HUES64 (cell line): ENCODE data around the gene FAM9C.
"Not testable (repeated sequence)": the region's sequence is repeated elsewhere in the genome, so short reads cannot be mapped to it uniquely, and the experiment has no call there.

Experiments used
- H3K27ac ChIP-seq: 2 replicates; pipeline ENCODE4 v1.7.0; 2013; ENCODE audit warnings: low read depth, low read length, inconsistent platforms
- H3K27me3 ChIP-seq: 2 replicates; pipeline ENCODE4 v1.6.1; 2013; ENCODE audit warnings: mild to moderate bottlenecking, low read length; ENCODE audit not compliant: insufficient read depth
- H3K36me3 ChIP-seq: 2 replicates; pipeline ENCODE4 v1.6.1; 2013; ENCODE audit warnings: mild to moderate bottlenecking, low read length; ENCODE audit not compliant: insufficient read depth
- H3K4me1 ChIP-seq: 2 replicates; pipeline ENCODE4 v1.6.1; 2013; ENCODE audit warnings: mild to moderate bottlenecking, low read length, moderate library complexity; ENCODE audit not compliant: insufficient read depth
- H3K4me3 ChIP-seq: 2 replicates; pipeline ENCODE4 v1.5.1; 2013; ENCODE audit warnings: mild to moderate bottlenecking, low read length, moderate library complexity
- H3K9ac ChIP-seq: 2 replicates; pipeline ENCODE4 v1.6.1; 2013; ENCODE audit warnings: mild to moderate bottlenecking, low read depth, low read length
- H3K9me3 ChIP-seq: 2 replicates; pipeline ENCODE4 v1.6.1; 2013; ENCODE audit warnings: low read depth, low read length; ENCODE audit not compliant: insufficient read depth
- WGBS: fragments of 150-250, 120-280 bp; methylation state at CpG from one replicate; pipeline ENCODE4 v1.1.7; 2013; ENCODE audit warnings: missing lambda C conversion rate; 5-methylcytosine and 5-hydroxymethylcytosine counted together

Gene FAM9C

DNA sequence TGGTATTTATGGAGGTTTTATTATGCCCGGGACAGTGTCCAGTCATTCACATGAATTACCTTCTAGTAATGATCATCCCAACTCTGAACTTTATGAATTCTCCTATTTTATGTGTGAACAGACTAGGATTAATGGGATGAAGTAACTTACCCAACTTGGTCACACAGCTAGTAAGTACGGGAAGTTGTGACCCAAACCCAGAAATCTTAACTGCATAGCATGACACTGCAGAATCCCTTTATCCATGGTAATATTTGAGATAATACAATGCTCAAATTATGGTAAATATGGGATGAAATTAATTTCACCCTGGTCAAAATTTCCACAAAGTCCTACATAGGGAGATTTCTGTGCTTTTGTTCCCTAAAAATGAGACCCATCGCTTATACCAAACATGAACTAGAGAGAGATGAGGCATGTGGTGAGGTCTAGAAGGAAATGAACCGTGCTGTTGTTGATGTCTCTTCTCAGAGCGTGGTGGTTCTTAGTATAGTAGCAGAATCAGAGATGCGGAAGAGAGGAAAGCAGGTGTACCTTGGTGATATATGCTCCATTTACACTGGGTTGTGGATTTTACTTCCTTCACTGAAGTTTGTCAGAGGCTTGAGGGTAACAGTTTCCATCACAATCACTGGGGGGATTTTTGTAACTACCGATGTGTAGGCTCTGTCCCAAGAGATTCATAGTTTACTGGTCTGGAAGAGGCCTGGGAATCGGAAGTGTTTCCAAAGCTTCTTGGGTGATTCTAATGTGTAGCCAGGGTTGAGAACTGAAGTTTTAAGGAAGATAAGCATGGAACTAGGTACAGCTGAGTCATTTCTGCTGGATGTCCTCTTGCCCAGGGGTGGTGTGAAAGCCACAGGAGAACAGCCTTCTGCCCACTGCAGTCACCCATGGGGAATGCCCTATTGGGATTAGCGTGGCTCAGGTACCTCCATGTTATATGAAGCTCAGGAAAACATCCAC, 30.2 kb upstream of the FAM9C start:
- H3K36me3 ChIP-seq = no peaks in the 10 kb centered on the region
- 0 out of 2 replicates have a peak, but pooled peaks cover 3% of the 10 kb centered on the region for H3K4me1 ChIP-seq
- no peaks in the 10 kb centered on the region for H3K27me3 ChIP-seq
- H3K27ac ChIP-seq = no peak overlapping the region
- 93% methylated on average over 6 of the region's 9 CpGs for WGBS
- no peak overlapping the region for H3K9ac ChIP-seq
- no peaks in the 10 kb centered on the region for H3K9me3 ChIP-seq
- H3K4me3 ChIP-seq = no peak overlapping the region

DNA sequence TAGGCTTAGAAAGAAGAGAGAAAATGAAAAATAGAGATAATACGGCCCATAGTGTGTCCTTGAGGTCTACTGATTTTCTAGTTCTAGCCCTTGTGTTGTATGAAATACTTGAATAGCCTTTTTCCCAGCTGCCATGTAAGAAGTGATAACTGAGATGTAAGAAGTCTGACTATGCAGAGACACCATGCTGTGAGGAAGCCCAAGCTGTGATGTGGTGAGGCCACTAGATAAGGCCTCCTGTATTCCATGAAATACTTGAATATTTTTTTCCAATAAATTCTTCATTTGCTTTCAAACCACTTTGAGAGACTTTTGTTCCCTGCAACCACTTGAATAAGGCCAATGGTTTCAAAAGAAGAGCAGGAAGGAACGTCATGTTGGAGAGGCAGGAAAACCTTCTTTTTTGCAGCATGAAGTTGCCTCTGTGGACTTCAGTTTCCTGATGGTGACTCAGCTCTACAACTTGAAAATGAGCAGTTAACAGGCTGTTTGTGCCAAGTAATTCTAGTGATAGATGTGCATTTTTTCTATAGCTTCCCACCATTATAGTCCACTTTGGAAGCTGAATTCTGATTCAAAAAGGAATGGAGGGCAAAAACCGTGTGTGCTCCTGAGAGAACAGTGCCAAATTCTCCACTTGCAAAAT, 25.5 kb upstream of the FAM9C start:
- no peaks in the 10 kb centered on the region for H3K4me1 ChIP-seq
- no peaks in the 10 kb centered on the region for H3K27me3 ChIP-seq
- no peak overlapping the region for H3K4me3 ChIP-seq
- no peaks in the 10 kb centered on the region for H3K9me3 ChIP-seq
- H3K9ac ChIP-seq = no peak overlapping the region
- H3K36me3 ChIP-seq = no peaks in the 10 kb centered on the region
- WGBS = 88% methylated on average over 2 of the region's 3 CpGs
- no peak overlapping the region for H3K27ac ChIP-seq

DNA sequence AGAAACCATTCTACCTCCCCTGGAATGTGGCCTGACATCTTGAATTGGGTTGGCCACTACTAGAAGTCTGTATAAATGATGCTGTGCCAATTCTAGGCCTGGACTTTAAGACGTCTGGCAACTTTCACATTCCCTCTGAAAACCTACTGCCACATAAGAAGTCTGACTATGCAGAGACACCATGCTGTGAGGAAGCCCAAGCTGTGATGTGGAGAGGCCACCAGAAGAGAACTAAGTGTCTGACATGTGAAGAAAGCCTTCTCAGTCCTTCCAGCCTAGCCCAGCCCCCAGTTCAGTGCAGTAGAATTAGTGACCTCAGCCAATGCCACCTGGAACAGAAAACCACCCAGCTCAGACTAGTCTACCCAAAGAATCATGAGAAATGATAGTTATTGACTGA, 24.2 kb upstream of the FAM9C start:
- H3K4me1 ChIP-seq = no peaks in the 10 kb centered on the region
- no peaks in the 10 kb centered on the region for H3K27me3 ChIP-seq
- no CpG with 5 or more reads among the region's 1 CpG for WGBS
- no peak overlapping the region for H3K9ac ChIP-seq
- no peaks in the 10 kb centered on the region for H3K9me3 ChIP-seq
- H3K36me3 ChIP-seq = no peaks in the 10 kb centered on the region
- no peak overlapping the region for H3K27ac ChIP-seq
- H3K4me3 ChIP-seq = no peak overlapping the region

DNA sequence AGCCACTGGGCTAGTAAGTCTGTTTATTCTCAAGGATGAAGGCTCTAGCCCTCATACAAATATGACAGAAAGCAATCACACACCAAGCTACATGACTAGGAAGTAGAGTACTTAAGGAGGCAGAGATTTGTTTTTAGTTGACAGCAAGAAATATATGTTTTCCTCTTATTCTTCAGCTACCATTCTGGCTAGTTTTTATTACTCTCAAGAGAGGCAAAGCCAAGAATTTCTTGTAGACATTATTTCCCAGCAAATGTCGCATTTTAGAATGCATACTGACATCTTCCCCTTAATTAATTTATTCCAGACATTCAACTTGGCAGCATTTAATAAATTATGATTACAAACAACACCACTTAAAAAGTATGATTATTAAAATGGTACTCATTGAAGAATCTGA, 23.4 kb upstream of the FAM9C start:
- H3K9ac ChIP-seq = no peak overlapping the region
- H3K9me3 ChIP-seq = no peaks in the 10 kb centered on the region
- H3K27me3 ChIP-seq = no peaks in the 10 kb centered on the region
- H3K27ac ChIP-seq = no peak overlapping the region
- H3K36me3 ChIP-seq = no peaks in the 10 kb centered on the region
- no peaks in the 10 kb centered on the region for H3K4me1 ChIP-seq
- WGBS = 82% methylated on average over 1 of the region's 1 CpG
- H3K4me3 ChIP-seq = no peak overlapping the region

DNA sequence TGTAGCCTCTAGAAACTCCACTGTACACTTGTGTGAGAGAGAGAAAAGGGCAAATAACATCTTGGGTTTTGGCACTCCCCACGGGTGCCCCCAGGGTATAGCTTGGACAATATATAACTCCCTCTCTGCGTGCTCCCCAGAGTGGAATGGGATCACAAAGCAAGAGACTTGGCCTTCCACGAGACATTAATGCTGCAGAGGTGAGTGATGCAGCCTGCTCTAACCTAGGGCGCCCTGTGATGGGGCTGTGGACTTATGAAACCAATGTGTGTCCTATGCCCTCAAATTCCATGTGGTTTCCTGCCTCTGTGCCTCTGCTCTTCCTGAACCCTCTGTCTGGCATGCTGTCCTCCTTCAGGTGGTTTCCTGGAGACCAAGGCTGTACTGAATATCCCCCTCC, 22.0 kb upstream of the FAM9C start:
- WGBS = 95% methylated on average over 4 of the region's 4 CpGs
- Histone ChIP-seq H3K9me3 (no peaks in the 10 kb centered on the region; the same call in 1 of the 2 replicates), H3K27me3 (no peaks in the 10 kb centered on the region), H3K4me1 (no peaks in the 10 kb centered on the region), H3K36me3 (no peaks in the 10 kb centered on the region), H3K9ac (no peak overlapping the region), H3K27ac (no peak overlapping the region), H3K4me3 (no peak overlapping the region)

DNA sequence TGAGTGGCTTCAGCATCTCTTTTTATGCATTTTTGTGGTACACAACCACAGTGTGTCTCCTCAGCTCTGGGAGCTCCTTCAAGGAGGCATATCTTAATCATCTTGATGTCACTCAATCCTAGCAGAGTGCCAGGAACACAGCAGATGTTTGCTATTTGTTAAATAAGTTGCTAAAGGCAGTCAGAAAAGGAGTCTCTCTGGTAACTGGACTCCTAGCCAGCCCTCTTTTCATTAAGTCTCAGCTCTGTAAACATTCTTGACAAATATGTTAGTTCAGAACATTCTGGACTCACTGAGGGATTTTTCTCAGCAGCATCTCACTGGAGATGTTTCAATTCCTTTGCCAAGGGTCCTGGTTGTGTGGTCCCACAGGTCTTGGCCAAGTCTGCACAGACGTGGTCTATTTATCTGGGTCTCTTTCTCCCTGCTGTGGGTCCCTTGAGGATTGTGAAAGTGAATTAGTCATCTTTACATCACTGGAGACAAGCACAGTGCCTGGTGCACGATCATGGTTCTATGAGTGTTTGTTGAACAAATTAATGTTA, 20.3 kb upstream of the FAM9C start:
- H3K27me3 ChIP-seq = no peaks in the 10 kb centered on the region
- no peak overlapping the region for H3K27ac ChIP-seq
- H3K4me1 ChIP-seq = no peaks in the 10 kb centered on the region
- no peak overlapping the region for H3K9ac ChIP-seq
- no peaks in the 10 kb centered on the region for H3K36me3 ChIP-seq
- 100% methylated on average over 1 of the region's 2 CpGs for WGBS
- no peaks in the 10 kb centered on the region; the same call in 1 of the 2 replicates for H3K9me3 ChIP-seq
- H3K4me3 ChIP-seq = no peak overlapping the region

DNA sequence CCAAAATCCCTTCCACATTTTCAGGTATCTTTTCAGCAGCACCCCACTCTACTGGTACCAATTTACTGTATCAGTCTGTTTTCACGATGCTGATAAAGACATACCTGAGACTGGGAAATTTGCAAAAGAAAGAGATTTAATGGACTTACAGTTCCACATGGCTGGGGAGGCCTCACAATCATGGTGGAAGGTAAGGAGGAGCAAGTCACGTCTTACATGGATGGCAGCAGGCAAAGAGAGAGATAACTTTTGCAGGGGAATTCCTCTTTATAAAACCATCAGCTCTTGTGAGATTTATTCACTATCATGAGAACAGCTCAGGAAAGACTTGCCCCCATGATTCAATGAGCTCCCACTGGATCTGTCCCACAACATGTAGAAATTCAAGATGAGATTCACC, 18.7 kb upstream of the FAM9C start:
- H3K36me3 ChIP-seq, H3K9ac ChIP-seq, H3K4me1 ChIP-seq, H3K9me3 ChIP-seq, H3K27me3 ChIP-seq, H3K27ac ChIP-seq, H3K4me3 ChIP-seq: not testable (repeated sequence)
- WGBS = 96% methylated on average over 2 of the region's 2 CpGs

DNA sequence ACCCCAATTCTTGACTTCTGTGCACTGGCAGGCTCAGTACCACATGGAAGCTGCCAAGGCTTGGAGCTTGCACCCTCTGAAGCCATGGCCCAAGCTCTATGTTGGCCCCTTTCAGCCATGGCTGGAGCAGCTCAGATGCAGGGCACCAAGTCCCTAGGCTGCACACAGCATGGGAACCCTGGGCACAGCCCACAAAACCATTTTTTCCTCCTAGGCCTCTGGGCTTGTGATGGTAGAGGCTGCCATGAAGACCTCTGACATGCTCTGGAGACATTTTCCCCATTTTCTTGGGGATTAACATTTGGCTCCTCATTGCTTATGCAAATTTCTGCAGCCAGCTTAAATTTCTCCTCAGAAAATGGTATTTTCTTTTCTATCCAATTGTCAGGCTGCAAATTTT, 17.9 kb upstream of the FAM9C start:
- not testable (repeated sequence) for H3K27me3 ChIP-seq, H3K36me3 ChIP-seq, H3K9me3 ChIP-seq, H3K4me3 ChIP-seq, H3K27ac ChIP-seq, H3K4me1 ChIP-seq, H3K9ac ChIP-seq

DNA sequence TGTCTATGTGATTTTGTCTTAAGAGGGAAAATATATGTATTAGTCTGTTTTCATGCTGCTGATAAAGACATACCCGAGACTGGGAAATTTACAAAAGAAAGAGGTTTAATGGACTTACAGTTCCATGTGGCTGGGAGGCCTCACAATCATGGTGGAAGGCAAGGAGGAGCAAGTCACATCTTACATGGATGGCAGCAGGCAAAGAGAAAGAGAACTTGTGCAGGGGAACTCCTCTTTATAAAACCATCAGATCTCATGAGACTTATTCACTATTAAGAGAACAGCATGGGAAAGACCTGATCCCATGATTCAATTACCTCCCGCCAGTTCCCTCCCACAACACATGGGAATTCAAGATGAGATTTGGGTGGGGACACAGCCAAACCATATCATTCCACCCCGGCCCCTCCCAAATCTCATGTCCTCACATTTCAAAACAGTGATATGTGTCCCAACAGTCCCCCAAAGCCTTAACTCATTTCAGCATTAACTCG, 16.8 kb upstream of the FAM9C start:
- H3K4me1 ChIP-seq, H3K36me3 ChIP-seq, H3K4me3 ChIP-seq, H3K27ac ChIP-seq, H3K9me3 ChIP-seq, H3K27me3 ChIP-seq, H3K9ac ChIP-seq: not testable (repeated sequence)
- 90% methylated on average over 4 of the region's 4 CpGs for WGBS

DNA sequence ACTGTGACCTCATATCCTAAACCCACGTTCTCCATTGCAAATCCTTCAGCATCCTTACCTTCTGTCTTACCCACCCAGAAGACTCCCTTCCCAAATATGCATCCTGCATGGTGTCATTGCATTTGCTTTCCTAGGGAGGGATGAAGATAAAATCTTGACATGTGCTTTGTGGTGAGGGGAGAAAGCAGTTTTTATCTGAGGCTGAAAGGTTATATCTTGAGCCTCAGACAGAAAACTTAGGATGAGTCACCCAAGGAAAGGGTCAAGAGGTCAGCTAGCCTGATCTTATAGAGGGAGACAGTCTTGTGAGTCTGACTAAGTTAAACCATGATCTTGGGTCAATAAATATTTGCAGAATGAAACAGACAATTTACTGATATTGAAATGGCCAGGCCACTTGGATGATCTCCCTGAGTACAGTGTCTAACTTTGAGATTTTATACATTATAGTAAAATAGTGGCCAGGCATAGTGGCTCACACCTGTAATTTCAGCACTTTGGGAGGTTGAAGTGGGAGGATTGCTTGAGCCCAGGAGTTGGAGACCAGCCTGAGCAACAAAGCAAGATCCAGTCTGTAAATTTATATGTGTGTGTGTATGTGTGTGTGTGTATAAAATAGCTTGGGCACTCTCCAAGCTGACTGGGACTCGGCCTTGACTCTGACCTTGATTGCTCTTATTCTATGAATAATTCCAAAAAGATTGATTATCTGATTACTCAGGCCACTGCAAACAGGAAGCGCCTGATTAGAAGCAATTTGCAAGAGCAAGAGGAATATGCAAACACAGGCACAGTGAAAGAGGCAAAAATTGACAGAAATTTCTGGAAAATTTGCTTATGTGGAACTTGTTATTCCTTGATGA, 15.4 kb upstream of the FAM9C start:
- Histone ChIP-seq H3K4me3 (no peak overlapping the region), H3K9ac (no peak overlapping the region), H3K4me1 (no peaks in the 10 kb centered on the region), H3K27ac (no peak overlapping the region), H3K9me3 (no peaks in the 10 kb centered on the region; the same call in 1 of the 2 replicates), H3K36me3 (no peaks in the 10 kb centered on the region), H3K27me3 (no peaks in the 10 kb centered on the region)
- WGBS = 85% methylated on average over 3 of the region's 3 CpGs
